ENCODE results near the gene A4GALT.

Gene A4GALT

GRCh38 chr22:42695294-42695693 is 25.4 kb downstream of the A4GALT start:
- H3K9me2 ChIP-seq (replicated peaks; ENCODE audit: insufficient read depth, low read length) = no peaks in the 10 kb centered on the region
- no peak for TF ChIP-seq CTCF (IDR thresholded peaks at IDR 0.05; ENCODE audit: insufficient read depth, low read length, poor library complexity, severe bottlenecking)
- no peak for TF ChIP-seq EZH2phosphoT487 (conservative IDR thresholded peaks at IDR 0.05; ENCODE audit: low read length)
- H3K9ac ChIP-seq (ENCODE audit: low read length) = no peak overlapping the region
- no peaks in the 10 kb centered on the region for H3K36me3 ChIP-seq (ENCODE audit: low read length)
- no peak overlapping the region for H3K4me3 ChIP-seq (ENCODE audit: insufficient read depth, low read length, poor library complexity, severe bottlenecking)
- no peak overlapping the region for H2AFZ ChIP-seq (ENCODE audit: low read depth, low read length, severe bottlenecking)
- no peaks in the 10 kb centered on the region for H3F3A ChIP-seq (ENCODE audit: insufficient read depth)
- H3K79me2 ChIP-seq (ENCODE audit: insufficient read depth, low read length) = peaks cover 7% of the 10 kb centered on the region
- H3K27ac ChIP-seq (ENCODE audit: low read depth, low read length) = no peak overlapping the region
- no peaks in the 10 kb centered on the region for H3K27me3 ChIP-seq (ENCODE audit: low read length)
- no peak overlapping the region for H3K4me2 ChIP-seq (ENCODE audit: low read depth, low read length, poor library complexity, severe bottlenecking)
- no peaks in the 10 kb centered on the region for H3K9me3 ChIP-seq (ENCODE audit: insufficient read depth, low read length)
- no peaks in the 10 kb centered on the region for H4K20me1 ChIP-seq (ENCODE audit: low read depth, low read length)

- Histone ChIP-seq H3F3A (ENCODE audit: insufficient read depth) (no peaks in the 10 kb centered on the region), H2AFZ (ENCODE audit: low read depth, low read length, severe bottlenecking) (no peak overlapping the region), H3K4me2 (ENCODE audit: low read depth, low read length, poor library complexity, severe bottlenecking) (no peak overlapping the region), H3K9ac (ENCODE audit: low read length) (no peak overlapping the region), H4K20me1 (ENCODE audit: low read depth, low read length) (no peaks in the 10 kb centered on the region), H3K9me3 (ENCODE audit: insufficient read depth, low read length) (no peaks in the 10 kb centered on the region), H3K27ac (ENCODE audit: low read depth, low read length) (no peak overlapping the region), H3K4me3 (ENCODE audit: insufficient read depth, low read length, poor library complexity, severe bottlenecking) (no peak overlapping the region), H3K36me3 (ENCODE audit: low read length) (no peaks in the 10 kb centered on the region), H3K79me2 (ENCODE audit: insufficient read depth, low read length) (peaks cover 6% of the 10 kb centered on the region; the same call in 1 of the 2 replicates), H3K9me2 (replicated peaks; ENCODE audit: insufficient read depth, low read length) (no peaks in the 10 kb centered on the region), H3K27me3 (ENCODE audit: low read length) (no peaks in the 10 kb centered on the region)
- TF ChIP-seq EZH2phosphoT487 (conservative IDR thresholded peaks at IDR 0.05; ENCODE audit: low read length) (no peak), CTCF (IDR thresholded peaks at IDR 0.05; ENCODE audit: insufficient read depth, low read length, poor library complexity, severe bottlenecking) (no peak)
Observed at GRCh38 chr22:42693763-42694683, 26.6 kb downstream of the A4GALT start.

- H3K27ac ChIP-seq (ENCODE audit: low read depth, low read length) = no peak overlapping the region
- no peak for TF ChIP-seq EZH2phosphoT487 (conservative IDR thresholded peaks at IDR 0.05; ENCODE audit: low read length)
- no peak for TF ChIP-seq CTCF (IDR thresholded peaks at IDR 0.05; ENCODE audit: insufficient read depth, low read length, poor library complexity, severe bottlenecking)
- H3K9ac ChIP-seq (ENCODE audit: low read length) = no peak overlapping the region
Observed at GRCh38 chr22:42693055-42693762, 27.5 kb downstream of the A4GALT start.

More at GRCh38 chr22:42693055-42693762, 27.5 kb downstream of the A4GALT start:
- Histone ChIP-seq H4K20me1 (ENCODE audit: low read depth, low read length) (no peaks in the 10 kb centered on the region), H2AFZ (ENCODE audit: low read depth, low read length, severe bottlenecking) (no peak overlapping the region), H3K9me3 (ENCODE audit: insufficient read depth, low read length) (no peaks in the 10 kb centered on the region), H3K36me3 (ENCODE audit: low read length) (no peaks in the 10 kb centered on the region), H3K9me2 (replicated peaks; ENCODE audit: insufficient read depth, low read length) (no peaks in the 10 kb centered on the region), H3K4me3 (ENCODE audit: insufficient read depth, low read length, poor library complexity, severe bottlenecking) (no peak overlapping the region), H3K27me3 (ENCODE audit: low read length) (no peaks in the 10 kb centered on the region), H3K4me2 (ENCODE audit: low read depth, low read length, poor library complexity, severe bottlenecking) (no peak overlapping the region), H3F3A (ENCODE audit: insufficient read depth) (no peaks in the 10 kb centered on the region), H3K79me2 (ENCODE audit: insufficient read depth, low read length) (peaks cover 6% of the 10 kb centered on the region; the same call in 1 of the 2 replicates)
